ENCODE results near the gene C1QB. TPM values are rescaled to one million over a fixed set of nuclear protein-coding genes. Genes with fewer than 3 reads are reported as not detected.

The C1QB gene
- total RNA-seq, 2 donors from 2014 or later: not detected

DNA sequence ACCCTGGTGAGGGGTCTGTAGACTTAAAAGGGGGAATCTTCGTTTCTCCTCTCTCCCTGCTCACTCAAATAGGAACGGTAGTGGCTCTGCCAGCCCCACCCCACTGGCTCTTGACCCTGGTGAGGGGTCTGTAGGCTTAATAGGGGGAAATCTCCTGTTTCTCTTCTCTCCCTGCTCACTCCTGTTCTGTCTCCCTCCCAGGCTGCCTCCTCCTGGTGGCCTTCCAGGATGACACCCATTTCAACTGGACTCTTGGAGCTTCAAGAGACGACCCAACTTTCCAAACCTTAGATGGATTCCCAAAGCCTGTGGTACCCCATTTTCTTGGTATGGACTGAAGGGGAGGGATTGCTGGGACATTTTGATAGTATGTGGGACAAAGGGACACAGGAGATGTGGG lies 56.2 kb downstream of the C1QB start:
- TF ChIP-seq, protein P1, sequence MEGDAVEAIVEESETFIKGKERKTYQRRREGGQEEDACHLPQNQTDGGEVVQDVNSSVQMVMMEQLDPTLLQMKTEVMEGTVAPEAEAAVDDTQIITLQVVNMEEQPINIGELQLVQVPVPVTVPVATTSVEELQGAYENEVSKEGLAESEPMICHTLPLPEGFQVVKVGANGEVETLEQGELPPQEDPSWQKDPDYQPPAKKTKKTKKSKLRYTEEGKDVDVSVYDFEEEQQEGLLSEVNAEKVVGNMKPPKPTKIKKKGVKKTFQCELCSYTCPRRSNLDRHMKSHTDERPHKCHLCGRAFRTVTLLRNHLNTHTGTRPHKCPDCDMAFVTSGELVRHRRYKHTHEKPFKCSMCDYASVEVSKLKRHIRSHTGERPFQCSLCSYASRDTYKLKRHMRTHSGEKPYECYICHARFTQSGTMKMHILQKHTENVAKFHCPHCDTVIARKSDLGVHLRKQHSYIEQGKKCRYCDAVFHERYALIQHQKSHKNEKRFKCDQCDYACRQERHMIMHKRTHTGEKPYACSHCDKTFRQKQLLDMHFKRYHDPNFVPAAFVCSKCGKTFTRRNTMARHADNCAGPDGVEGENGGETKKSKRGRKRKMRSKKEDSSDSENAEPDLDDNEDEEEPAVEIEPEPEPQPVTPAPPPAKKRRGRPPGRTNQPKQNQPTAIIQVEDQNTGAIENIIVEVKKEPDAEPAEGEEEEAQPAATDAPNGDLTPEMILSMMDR (conservative IDR thresholded peaks at IDR 0.05): peak; percentile 71
- H3K4me3 ChIP-seq (ENCODE audit: low read length): no peak overlapping the region
- H3K9me3 Mint-ChIP-seq: no peaks in the 10 kb centered on the region
- H3K27me3 ChIP-seq (ENCODE audit: control insufficient read depth, insufficient read depth, low read length, poor library complexity, severe bottlenecking): peaks cover 20% of the 10 kb centered on the region
- DNase-seq: peak; percentile 79
- peaks cover 34% of the 10 kb centered on the region for H3K27me3 Mint-ChIP-seq (ENCODE audit: insufficient read depth)
- WGBS, 2 experiments (ENCODE audit: insufficient coverage in 1 of 2, insufficient read length in 1 of 2): 87% methylated on average over 3 of the region's 3 CpGs; no CpG with 5 or more reads in 1 of the 2 experiments
- no peaks in the 10 kb centered on the region for H3K9me3 ChIP-seq (ENCODE audit: control insufficient read depth, low read length)
- no peak overlapping the region for H3K9ac ChIP-seq (ENCODE audit: extremely low read depth, low read length, poor library complexity, severe bottlenecking)
- no peaks in the 10 kb centered on the region for H3K4me1 ChIP-seq (ENCODE audit: control insufficient read depth, insufficient read depth, low read length)
- H3K27ac ChIP-seq (ENCODE audit: low read depth, low read length): no peak overlapping the region
- H3K36me3 ChIP-seq (ENCODE audit: control insufficient read depth, insufficient read depth, low read length): no peaks in the 10 kb centered on the region
- no peaks in the 10 kb centered on the region for H3K36me3 Mint-ChIP-seq (ENCODE audit: low read depth)
- peak overlapping the region; percentile 54 for H3K4me3 Mint-ChIP-seq
- H3K4me1 Mint-ChIP-seq: peaks cover 26% of the 10 kb centered on the region
- H3K27ac Mint-ChIP-seq: no peak overlapping the region

GRCh38 chr1:22709891-22710700 lies 57.1 kb downstream of the C1QB start:
- Mint-ChIP-seq H3K4me1 (peaks cover 25% of the 10 kb centered on the region), H3K4me3 (peak overlapping the region; percentile 54), H3K27me3 (ENCODE audit: insufficient read depth) (peaks cover 43% of the 10 kb centered on the region), H3K9me3 (no peaks in the 10 kb centered on the region), H3K36me3 (ENCODE audit: low read depth) (no peaks in the 10 kb centered on the region), H3K27ac (no peak overlapping the region)
- Histone ChIP-seq H3K27me3 (ENCODE audit: control insufficient read depth, insufficient read depth, low read length, poor library complexity, severe bottlenecking) (peaks cover 20% of the 10 kb centered on the region), H3K4me1 (ENCODE audit: control insufficient read depth, insufficient read depth, low read length) (no peaks in the 10 kb centered on the region), H3K4me3 (ENCODE audit: low read length) (no peak overlapping the region), H3K27ac (ENCODE audit: low read depth, low read length) (peak overlapping the region; percentile 26), H3K36me3 (ENCODE audit: control insufficient read depth, insufficient read depth, low read length) (peaks cover 5% of the 10 kb centered on the region), H3K9me3 (ENCODE audit: control insufficient read depth, low read length) (no peaks in the 10 kb centered on the region), H3K9ac (ENCODE audit: extremely low read depth, low read length, poor library complexity, severe bottlenecking) (no peak overlapping the region)
- TF ChIP-seq, protein P1 (conservative IDR thresholded peaks at IDR 0.05): no peak
- peak; percentile 85 for DNase-seq
- 5 to 12% methylated on average over 8 to 50 of the region's 50 CpGs for WGBS, 2 experiments (ENCODE audit: insufficient coverage in 1 of 2, insufficient read length in 1 of 2)

DNA sequence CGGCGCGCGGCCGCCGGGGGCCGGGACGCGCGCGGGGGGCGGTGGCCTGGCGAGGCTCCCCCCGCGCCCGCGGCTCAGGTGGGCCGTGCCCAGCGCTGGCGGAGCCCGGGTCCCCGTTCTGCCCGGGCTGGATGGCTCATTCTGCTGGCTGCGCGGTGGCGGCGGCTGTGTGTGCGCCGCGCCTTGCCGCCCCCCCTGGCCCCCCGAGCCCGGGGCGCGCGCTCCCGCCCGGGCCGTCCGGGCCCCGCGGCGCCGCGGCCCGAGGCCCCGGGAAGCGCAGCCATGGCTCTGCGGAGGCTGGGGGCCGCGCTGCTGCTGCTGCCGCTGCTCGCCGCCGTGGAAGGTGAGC lies 57.6 kb downstream of the C1QB start, which contains the start of gene EPHB2:
TSS of gene EPHB2 (plus strand) at position 139 of the 349 bp plus-strand sequence. CDS start at position 283, 144 bp downstream.
- H3K27ac Mint-ChIP-seq: no peak within 1 kb of the TSS

More for the DNA sequence above, 57.6 kb downstream of the C1QB start, which contains the start of gene EPHB2:
- H3K27me3 Mint-ChIP-seq (ENCODE audit: insufficient read depth): peaks cover 45% of the 10 kb centered on the region
- no peaks in the 10 kb centered on the region for H3K9me3 Mint-ChIP-seq
- peak within 1 kb of the TSS; percentile 65 for H3K4me3 Mint-ChIP-seq
- TF ChIP-seq, protein P1 (conservative IDR thresholded peaks at IDR 0.05): no peak
- peaks cover 5% of the 10 kb centered on the region for H3K36me3 ChIP-seq (ENCODE audit: control insufficient read depth, insufficient read depth, low read length)
- H3K4me3 ChIP-seq (ENCODE audit: low read length): peak within 1 kb of the TSS; percentile 81
- H3K9ac ChIP-seq (ENCODE audit: extremely low read depth, low read length, poor library complexity, severe bottlenecking): peak within 1 kb of the TSS; percentile 13
- H3K27ac ChIP-seq (ENCODE audit: low read depth, low read length): peak within 1 kb of the TSS; percentile 26
- H3K36me3 Mint-ChIP-seq (ENCODE audit: low read depth): no peaks in the 10 kb centered on the region
- no peaks in the 10 kb centered on the region for H3K9me3 ChIP-seq (ENCODE audit: control insufficient read depth, low read length)
- H3K27me3 ChIP-seq (ENCODE audit: control insufficient read depth, insufficient read depth, low read length, poor library complexity, severe bottlenecking): peaks cover 20% of the 10 kb centered on the region
- DNase-seq: peak; percentile 76
- H3K4me1 ChIP-seq (ENCODE audit: control insufficient read depth, insufficient read depth, low read length): peaks cover 4% of the 10 kb centered on the region
- peaks cover 28% of the 10 kb centered on the region for H3K4me1 Mint-ChIP-seq
- 1% methylated on average over 55 of the region's 55 CpGs; no CpG with 5 or more reads in 1 of the 2 experiments for WGBS, 2 experiments (ENCODE audit: insufficient coverage in 1 of 2, insufficient read length in 1 of 2)
